HG03460 (cell line): ENCODE measurements around the gene KLHL36.

Experiments used
- ATAC-seq: cut with Tn5 transposase; IDR thresholded peaks from one replicate; pipeline ENCODE4 v1.9.1; 2021; ENCODE audit not compliant: unreplicated experiment

KLHL36 gene

GRCh38 chr16:84641643-84642358, 6.5 kb upstream of the KLHL36 start:
- ATAC-seq, result no peak

DNA sequence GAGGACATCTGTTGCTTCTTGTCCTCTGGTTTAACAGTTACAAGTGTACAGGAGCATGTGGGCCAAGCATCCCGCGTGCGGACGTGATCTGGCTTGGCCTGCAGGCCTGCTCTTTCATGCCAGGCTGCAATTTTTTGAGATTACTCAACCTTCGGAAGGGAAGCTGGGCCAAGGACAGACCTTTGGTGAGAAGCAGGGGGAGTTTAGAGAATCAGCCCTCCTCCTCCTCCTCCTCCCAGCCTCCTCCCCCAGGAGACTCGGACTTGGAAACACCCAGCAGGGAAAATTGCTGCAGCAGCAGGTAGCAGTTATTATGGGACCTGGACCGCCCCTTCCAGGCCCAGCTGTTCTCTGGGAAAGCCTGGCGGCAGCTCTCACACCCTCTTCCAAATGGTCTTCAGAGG, 5.1 kb upstream of the KLHL36 start:
- no peak for ATAC-seq

GRCh38 chr16:84643674-84644073, 4.6 kb upstream of the KLHL36 start:
- ATAC-seq, result no peak

DNA sequence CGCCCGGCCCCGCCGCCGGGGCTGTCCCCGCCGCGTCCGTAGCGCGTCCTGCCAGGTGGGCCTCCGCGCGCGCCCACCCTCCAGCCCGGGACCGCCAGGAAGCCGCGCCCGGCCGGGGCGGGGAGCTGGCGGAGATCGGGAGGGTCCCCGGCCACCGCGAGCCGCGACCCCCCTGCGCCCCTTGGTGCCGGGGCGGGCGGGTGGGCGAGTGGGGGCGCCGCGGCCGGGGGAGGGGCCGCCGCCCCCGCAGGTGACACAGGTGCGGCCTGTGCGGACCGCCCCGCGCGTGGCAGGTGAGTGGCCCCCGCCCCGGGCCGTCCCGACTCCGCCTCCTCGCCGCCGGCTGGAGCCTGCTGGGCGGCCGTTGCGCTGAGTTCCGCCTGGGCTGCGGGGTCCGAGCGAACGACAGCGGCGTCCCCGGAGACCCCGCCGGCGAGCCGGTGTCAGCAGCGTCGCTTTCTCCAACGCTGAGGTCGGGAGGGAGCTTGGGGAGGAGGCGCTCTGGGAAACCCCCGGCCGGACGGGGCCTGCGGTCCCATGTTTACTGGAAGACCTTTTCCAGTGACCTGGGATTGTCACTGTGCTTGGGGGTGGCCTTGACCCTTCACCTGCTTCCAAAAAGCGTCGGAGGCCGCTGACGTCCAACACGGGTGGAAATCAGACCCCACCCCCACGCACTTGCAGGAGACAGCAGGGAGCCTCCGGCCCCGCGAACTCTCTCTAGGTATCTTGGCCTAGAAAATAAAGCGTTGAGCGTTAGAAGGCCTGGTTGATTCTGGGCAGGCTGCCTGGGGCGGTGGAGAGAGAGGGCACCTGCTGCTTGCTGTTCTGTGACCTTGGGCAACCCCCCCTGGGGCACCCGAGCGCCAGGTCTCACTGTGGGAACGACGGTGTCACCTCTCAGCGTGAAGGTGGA, 542 bp downstream of the KLHL36 start:
- peak; percentile 63 for ATAC-seq

DNA sequence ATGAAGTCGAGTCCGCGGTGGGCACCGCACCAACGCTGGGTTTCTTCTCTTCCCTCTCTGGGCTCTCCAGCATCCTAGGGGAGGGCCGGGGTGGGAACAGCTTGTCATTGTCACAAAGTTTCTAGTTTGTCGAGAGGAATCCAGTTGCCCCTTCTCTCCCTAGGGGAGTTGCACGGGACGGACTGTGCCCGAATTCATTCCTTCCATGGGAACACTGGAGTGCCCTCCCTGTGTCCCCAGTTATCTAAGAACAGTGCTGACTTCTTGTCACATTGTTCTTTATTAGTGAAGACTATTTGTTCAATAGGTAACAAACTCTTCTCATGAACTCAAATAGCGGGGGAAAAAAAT, 1.2 kb downstream of the KLHL36 start:
- no peak for ATAC-seq

GRCh38 chr16:84650062-84650991, 2.0 kb downstream of the KLHL36 start:
- no peak for ATAC-seq

GRCh38 chr16:84652566-84652965, 4.3 kb downstream of the KLHL36 start:
- ATAC-seq, result no peak

- ATAC-seq, result no peak
Measured at GRCh38 chr16:84654238-84654637, 5.9 kb downstream of the KLHL36 start.

GRCh38 chr16:84654998-84655397, 6.7 kb downstream of the KLHL36 start:
- ATAC-seq, result no peak

GRCh38 chr16:84656649-84657048, 8.3 kb downstream of the KLHL36 start:
- ATAC-seq, result no peak

GRCh38 chr16:84657229-84657837, 9.0 kb downstream of the KLHL36 start:
- ATAC-seq, result no peak

GRCh38 chr16:84658690-84659089, 10.4 kb downstream of the KLHL36 start:
- no peak for ATAC-seq

DNA sequence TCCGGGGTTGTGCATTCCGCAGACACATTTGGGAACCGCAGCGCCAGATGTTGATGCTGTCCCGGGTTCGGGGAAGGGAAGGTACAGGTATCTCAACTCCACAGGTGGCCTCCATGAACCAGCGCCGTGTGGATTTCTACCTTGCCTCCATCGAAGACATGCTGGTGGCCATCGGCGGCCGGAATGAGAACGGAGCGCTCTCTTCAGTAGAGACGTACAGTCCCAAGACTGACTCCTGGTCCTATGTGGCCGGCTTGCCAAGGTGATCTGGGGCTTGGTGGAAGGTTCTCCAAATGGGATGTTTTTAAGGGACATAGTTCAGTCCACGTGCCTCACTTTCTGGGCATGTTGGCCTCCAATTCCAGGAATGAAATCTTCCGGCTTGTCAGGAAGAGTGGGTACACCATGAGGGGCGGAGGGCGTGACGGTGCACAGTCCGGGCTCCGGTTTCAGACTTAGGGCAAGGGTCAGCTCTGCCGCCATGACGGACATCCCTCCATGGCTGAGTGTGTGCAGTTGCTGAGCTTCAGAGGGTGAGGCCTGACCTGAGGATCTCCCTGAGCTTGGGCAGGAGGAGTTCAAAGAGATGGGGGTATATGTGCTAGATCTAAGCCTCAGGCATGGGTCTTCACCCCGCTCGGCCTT, 11.5 kb downstream of the KLHL36 start:
- ATAC-seq, result no peak

DNA sequence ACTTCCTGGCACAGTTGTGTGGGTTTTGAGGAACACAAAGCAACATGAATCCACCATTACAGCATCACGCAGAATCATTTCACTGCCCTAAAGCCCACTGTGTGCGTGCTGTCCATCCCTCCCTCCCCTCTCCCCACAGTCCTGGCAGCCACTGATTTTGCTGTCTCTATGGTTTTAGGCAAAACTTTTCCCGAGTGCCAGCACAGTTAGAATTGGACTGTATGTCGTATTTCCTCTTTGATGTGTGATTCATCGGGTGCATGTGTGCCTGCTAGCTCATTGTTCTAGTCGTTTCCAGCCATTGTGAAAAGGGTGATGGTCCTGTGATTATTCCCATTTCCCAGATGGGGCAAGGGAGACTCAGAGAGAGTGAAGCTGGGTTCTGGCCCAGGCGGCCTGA, 12.7 kb downstream of the KLHL36 start:
- no peak for ATAC-seq

- no peak for ATAC-seq
Measured at GRCh38 chr16:84661418-84662060, 13.2 kb downstream of the KLHL36 start.

DNA sequence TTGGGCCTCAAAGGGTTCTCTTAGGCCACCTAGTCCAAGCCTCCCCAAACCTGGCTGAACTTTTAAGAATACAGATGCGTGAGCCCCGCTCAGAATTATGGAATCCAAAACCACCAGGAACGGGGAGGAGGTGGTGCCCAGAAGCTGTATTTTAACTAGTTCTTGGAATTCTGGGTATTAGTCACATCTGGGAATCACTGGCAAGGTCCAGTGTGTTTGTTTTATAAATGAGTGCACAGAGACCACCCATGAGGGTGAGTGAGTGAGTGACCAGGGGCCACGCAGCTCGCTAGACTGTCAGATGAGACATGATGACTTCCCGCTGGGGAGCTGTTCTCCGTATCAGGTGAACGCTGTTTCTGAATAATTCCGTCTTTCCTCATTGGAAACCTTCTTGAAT, 14.2 kb downstream of the KLHL36 start:
- ATAC-seq, result no peak

DNA sequence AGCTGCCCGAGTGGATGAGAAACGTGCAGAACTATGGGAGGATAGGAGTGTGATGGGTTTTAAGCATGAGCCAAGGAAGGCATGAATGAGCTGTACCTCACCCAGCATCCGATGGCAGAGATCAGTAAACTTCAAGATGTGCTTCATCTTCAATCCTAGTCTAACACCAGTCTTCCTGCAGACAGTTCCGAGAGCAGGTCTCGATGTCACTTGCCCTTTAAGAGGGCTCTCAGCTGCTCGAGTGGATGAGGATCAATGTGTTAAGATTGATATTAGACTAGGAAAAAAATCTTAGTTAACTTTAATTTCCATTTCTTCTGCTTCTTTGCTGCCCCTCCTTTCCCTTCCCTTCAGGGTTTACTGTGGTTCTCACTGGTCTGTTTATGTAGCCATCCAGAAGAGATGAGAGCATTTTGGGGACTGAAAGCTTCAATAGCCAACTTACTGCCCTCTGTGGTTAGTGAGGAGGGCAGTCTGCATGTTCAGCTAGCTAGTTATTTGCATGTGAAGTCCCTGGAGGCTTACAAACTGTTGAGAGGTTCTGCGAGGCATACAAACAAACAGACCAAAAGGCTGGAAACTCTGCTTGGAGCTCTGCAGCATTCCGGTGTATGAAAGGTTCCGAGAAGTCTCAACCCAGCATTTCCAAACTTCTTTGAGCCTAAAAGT, 15.3 kb downstream of the KLHL36 start:
- ATAC-seq, result peak; percentile 82

DNA sequence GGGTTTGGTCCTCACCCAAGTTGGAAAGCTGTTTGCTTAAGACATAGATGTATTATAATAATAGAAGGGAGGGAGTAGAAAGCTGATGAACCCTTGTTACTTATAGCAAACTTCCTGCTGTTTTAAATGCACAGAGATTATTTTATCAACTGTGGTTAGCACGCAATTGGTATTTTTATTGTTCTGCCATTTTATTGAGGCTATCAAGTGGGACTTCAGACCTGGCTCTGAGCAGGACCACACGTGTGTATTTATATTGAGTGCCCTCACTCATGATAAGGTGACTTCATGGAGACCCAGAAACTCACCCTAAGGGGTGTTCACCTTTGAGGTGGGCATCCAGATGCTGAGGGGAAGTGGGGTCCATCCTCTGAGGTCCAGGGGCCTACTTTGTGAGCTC, 17.0 kb downstream of the KLHL36 start:
- ATAC-seq, result no peak

- no peak for ATAC-seq
Measured at GRCh38 chr16:84665843-84666242, 17.5 kb downstream of the KLHL36 start.
